ENCODE measurements around the gene SERPINA3.

SERPINA3 gene

GRCh38 chr14:94592457-94592856 lies 19.7 kb upstream of the SERPINA3 start:
- no peak for ATAC-seq (replicated peaks; ENCODE audit: extremely low read depth, poor library complexity, severe bottlenecking)
- H3K4me1 Mint-ChIP-seq, result no peaks in the 10 kb centered on the region
- H3K36me3 Mint-ChIP-seq (ENCODE audit: insufficient read depth), result peaks cover 2% of the 10 kb centered on the region
- DNase-seq (ENCODE audit: low spot score in 2 of 2), result no peak
- H3K27ac Mint-ChIP-seq (ENCODE audit: low read depth), result no peak overlapping the region
- peaks cover 6% of the 10 kb centered on the region for H3K9me3 Mint-ChIP-seq
- peaks cover 30% of the 10 kb centered on the region for H3K27me3 Mint-ChIP-seq
- H3K4me3 Mint-ChIP-seq, result no peak overlapping the region

GRCh38 chr14:94593376-94593748 lies 18.8 kb upstream of the SERPINA3 start:
- H3K27me3 Mint-ChIP-seq, result peaks cover 31% of the 10 kb centered on the region
- peaks cover 2% of the 10 kb centered on the region for H3K36me3 Mint-ChIP-seq (ENCODE audit: insufficient read depth)
- no peak for ATAC-seq (replicated peaks; ENCODE audit: extremely low read depth, poor library complexity, severe bottlenecking)
- DNase-seq (ENCODE audit: low spot score in 2 of 2), result no peak
- no peak overlapping the region for H3K4me3 Mint-ChIP-seq
- no peak overlapping the region for H3K27ac Mint-ChIP-seq (ENCODE audit: low read depth)
- peaks cover 6% of the 10 kb centered on the region for H3K9me3 Mint-ChIP-seq
- no peaks in the 10 kb centered on the region for H3K4me1 Mint-ChIP-seq

- no peak for ATAC-seq (replicated peaks; ENCODE audit: extremely low read depth, poor library complexity, severe bottlenecking)
- H3K27ac Mint-ChIP-seq (ENCODE audit: low read depth), result no peak overlapping the region
- peaks cover 2% of the 10 kb centered on the region for H3K36me3 Mint-ChIP-seq (ENCODE audit: insufficient read depth)
- peaks cover 6% of the 10 kb centered on the region for H3K9me3 Mint-ChIP-seq
- H3K4me3 Mint-ChIP-seq, result no peak overlapping the region
- no peaks in the 10 kb centered on the region for H3K4me1 Mint-ChIP-seq
- H3K27me3 Mint-ChIP-seq, result peaks cover 31% of the 10 kb centered on the region
- no peak for DNase-seq (ENCODE audit: low spot score in 2 of 2)
Measured at GRCh38 chr14:94593749-94594431, 18.3 kb upstream of the SERPINA3 start.

- no peak for DNase-seq (ENCODE audit: low spot score in 2 of 2)
- Mint-ChIP-seq H3K27me3 (peaks cover 31% of the 10 kb centered on the region), H3K4me1 (no peaks in the 10 kb centered on the region), H3K9me3 (peaks cover 6% of the 10 kb centered on the region), H3K36me3 (ENCODE audit: insufficient read depth) (peaks cover 2% of the 10 kb centered on the region), H3K4me3 (no peak overlapping the region), H3K27ac (ENCODE audit: low read depth) (no peak overlapping the region)
- no peak for ATAC-seq (replicated peaks; ENCODE audit: extremely low read depth, poor library complexity, severe bottlenecking)
Measured at GRCh38 chr14:94594441-94594840, 17.8 kb upstream of the SERPINA3 start.

- Mint-ChIP-seq H3K9me3 (peaks cover 6% of the 10 kb centered on the region), H3K36me3 (ENCODE audit: insufficient read depth) (peaks cover 2% of the 10 kb centered on the region)
Measured at GRCh38 chr14:94595912-94596311, 16.3 kb upstream of the SERPINA3 start.

DNA sequence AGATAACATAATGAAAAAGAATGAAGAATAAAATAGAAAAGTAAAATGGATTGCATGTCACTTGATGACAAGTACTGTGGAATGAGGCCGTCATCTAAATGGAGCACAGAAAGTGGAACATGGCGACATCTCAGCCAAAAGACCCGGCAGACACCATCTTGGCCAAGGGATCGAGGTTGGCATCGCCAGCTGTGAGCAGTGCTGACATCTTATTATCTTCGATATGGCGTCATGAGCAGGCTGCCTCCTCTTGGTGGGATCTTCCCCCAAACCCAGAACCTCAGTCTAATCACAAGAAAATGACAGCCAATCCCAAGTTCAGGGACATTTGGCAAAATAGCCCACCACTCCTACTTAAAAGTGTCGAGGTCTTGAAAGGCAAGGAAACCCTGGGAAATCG lies 15.8 kb upstream of the SERPINA3 start:
- Mint-ChIP-seq H3K9me3 (peaks cover 2% of the 10 kb centered on the region), H3K27me3 (peaks cover 41% of the 10 kb centered on the region), H3K27ac (ENCODE audit: low read depth) (no peak overlapping the region), H3K36me3 (ENCODE audit: insufficient read depth) (peaks cover 2% of the 10 kb centered on the region), H3K4me3 (no peak overlapping the region), H3K4me1 (no peaks in the 10 kb centered on the region)
- no peak for DNase-seq (ENCODE audit: low spot score in 2 of 2)
- ATAC-seq (replicated peaks; ENCODE audit: extremely low read depth, poor library complexity, severe bottlenecking), result no peak

More at GRCh38 chr14:94595912-94596311, 16.3 kb upstream of the SERPINA3 start:
- H3K27ac Mint-ChIP-seq (ENCODE audit: low read depth), result no peak overlapping the region
- peaks cover 36% of the 10 kb centered on the region for H3K27me3 Mint-ChIP-seq
- no peak overlapping the region for H3K4me3 Mint-ChIP-seq
- no peaks in the 10 kb centered on the region for H3K4me1 Mint-ChIP-seq
- DNase-seq (ENCODE audit: low spot score in 2 of 2), result no peak
- ATAC-seq (replicated peaks; ENCODE audit: extremely low read depth, poor library complexity, severe bottlenecking), result no peak

DNA sequence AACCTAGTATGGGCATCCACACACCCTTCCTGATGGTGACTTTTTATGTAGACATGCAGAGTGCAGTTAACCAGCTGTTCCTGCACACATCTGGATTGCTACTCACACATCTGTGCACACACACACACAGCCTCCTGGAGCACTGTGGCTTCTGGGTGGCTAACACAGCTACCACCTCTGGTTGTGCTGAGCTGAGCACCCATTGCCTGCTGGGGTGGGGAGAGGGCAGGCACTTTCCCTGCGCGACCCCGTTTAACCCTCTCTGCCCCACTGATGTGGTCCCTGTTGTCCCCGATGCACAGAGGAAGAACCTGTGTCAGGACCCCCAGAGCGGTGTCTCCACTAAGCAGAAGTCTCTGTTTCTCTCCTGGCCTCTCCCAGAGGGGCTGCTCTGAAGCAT lies 14.4 kb upstream of the SERPINA3 start:
- Mint-ChIP-seq H3K36me3 (ENCODE audit: insufficient read depth) (peaks cover 2% of the 10 kb centered on the region), H3K9me3 (no peaks in the 10 kb centered on the region), H3K4me1 (no peaks in the 10 kb centered on the region), H3K4me3 (no peak overlapping the region), H3K27ac (ENCODE audit: low read depth) (no peak overlapping the region), H3K27me3 (peaks cover 43% of the 10 kb centered on the region)
- ATAC-seq (replicated peaks; ENCODE audit: extremely low read depth, poor library complexity, severe bottlenecking) (no peak), DNase-seq (ENCODE audit: low spot score in 2 of 2) (no peak)

DNA sequence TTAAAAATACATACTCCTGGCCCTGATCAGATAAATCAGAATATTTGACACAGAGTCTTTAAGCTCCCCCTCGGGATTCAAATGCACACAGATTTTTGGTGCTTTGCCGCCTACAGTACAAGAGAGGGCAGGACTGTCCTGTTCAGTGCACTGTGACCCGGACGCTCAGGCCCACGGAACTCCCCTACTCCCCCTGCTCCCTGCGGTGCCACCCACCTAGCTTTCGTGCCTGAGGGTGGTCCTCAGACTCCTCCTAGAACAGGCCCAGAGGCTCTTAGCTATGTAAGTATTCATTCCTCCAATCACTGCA lies 13.7 kb upstream of the SERPINA3 start:
- ATAC-seq (replicated peaks; ENCODE audit: extremely low read depth, poor library complexity, severe bottlenecking), result no peak
- no peaks in the 10 kb centered on the region for H3K9me3 Mint-ChIP-seq

DNA sequence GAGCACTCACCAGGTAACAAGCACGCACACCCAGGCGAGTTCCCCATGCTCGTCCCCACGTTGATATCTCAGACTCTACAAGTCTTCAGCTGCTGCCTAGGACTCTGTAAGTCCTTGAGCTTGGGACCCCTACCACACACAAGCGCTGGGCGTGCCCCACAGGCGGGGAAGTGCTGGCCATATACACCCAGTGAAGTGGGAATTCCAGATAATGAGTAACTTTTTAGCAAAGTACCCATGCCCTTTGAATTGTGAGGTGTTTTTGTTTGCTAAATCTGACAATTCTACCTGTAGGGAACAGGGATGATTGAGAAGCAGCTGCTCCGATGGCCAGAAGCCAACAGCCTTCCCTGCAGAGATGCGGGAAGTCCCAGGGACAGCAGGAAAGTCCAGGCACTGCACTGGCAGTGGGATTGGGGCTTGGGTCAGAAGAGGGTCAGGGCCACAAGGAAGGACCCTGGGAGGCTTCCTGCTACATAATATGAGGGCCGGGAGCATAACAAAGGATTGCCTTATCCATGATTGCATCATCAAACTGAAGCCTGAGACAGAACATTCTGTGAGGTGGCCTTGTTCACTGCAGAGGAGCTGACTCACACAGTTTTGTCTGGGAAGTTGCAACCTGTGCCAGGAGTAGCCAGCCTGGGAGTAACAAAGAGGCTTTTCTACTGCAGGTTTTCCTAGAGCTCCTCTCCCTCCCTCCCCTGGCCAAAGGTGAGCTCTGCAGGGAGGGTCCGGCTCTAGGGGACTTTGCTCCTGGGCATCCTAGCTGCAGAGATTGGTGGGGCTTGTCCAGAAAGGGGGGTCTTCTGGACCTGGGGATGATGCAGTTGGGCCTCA lies 13.2 kb upstream of the SERPINA3 start:
- Mint-ChIP-seq H3K36me3 (ENCODE audit: insufficient read depth) (peaks cover 4% of the 10 kb centered on the region), H3K4me3 (no peak overlapping the region), H3K27me3 (peaks cover 43% of the 10 kb centered on the region), H3K9me3 (no peaks in the 10 kb centered on the region), H3K27ac (ENCODE audit: low read depth) (no peak overlapping the region), H3K4me1 (no peaks in the 10 kb centered on the region)
- DNase-seq (ENCODE audit: low spot score in 2 of 2) (no peak), ATAC-seq (replicated peaks; ENCODE audit: extremely low read depth, poor library complexity, severe bottlenecking) (no peak)

More for the DNA sequence above, 13.7 kb upstream of the SERPINA3 start:
- DNase-seq (ENCODE audit: low spot score in 2 of 2), result no peak
- Mint-ChIP-seq H3K27ac (ENCODE audit: low read depth) (no peak overlapping the region), H3K27me3 (peaks cover 43% of the 10 kb centered on the region), H3K4me3 (no peak overlapping the region), H3K36me3 (ENCODE audit: insufficient read depth) (peaks cover 4% of the 10 kb centered on the region), H3K4me1 (no peaks in the 10 kb centered on the region)

DNA sequence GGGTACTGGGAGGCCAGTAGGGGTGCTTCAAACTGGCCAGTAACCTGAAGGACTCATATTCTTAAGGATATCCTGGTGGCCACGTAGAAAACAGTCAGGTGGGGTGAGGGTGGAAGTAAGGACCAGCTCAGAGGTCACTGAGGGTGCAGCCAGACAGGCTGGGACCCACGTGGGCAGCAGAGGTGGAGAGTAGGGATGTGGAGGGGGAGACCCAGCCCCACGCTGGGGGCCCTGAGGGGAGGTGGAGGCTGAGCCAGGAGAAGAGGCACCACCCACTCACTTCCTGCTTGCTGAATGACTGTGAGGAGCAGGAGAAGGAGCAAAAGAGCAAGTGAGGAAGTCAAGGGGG lies 12.6 kb upstream of the SERPINA3 start:
- DNase-seq (ENCODE audit: low spot score in 2 of 2) (no peak), ATAC-seq (replicated peaks; ENCODE audit: extremely low read depth, poor library complexity, severe bottlenecking) (no peak)
- Mint-ChIP-seq H3K27ac (ENCODE audit: low read depth) (no peak overlapping the region), H3K9me3 (no peaks in the 10 kb centered on the region), H3K27me3 (peaks cover 41% of the 10 kb centered on the region), H3K4me3 (no peak overlapping the region), H3K36me3 (ENCODE audit: insufficient read depth) (peaks cover 4% of the 10 kb centered on the region), H3K4me1 (no peaks in the 10 kb centered on the region)

GRCh38 chr14:94600148-94600545 lies 12.0 kb upstream of the SERPINA3 start:
- DNase-seq (ENCODE audit: low spot score in 2 of 2) (no peak), ATAC-seq (replicated peaks; ENCODE audit: extremely low read depth, poor library complexity, severe bottlenecking) (no peak)
- Mint-ChIP-seq H3K27me3 (peaks cover 36% of the 10 kb centered on the region), H3K4me1 (no peaks in the 10 kb centered on the region), H3K27ac (ENCODE audit: low read depth) (no peak overlapping the region), H3K36me3 (ENCODE audit: insufficient read depth) (peaks cover 4% of the 10 kb centered on the region), H3K9me3 (no peaks in the 10 kb centered on the region), H3K4me3 (no peak overlapping the region)

- Mint-ChIP-seq H3K4me3 (no peak overlapping the region), H3K36me3 (ENCODE audit: insufficient read depth) (peaks cover 4% of the 10 kb centered on the region), H3K9me3 (no peaks in the 10 kb centered on the region), H3K4me1 (no peaks in the 10 kb centered on the region), H3K27me3 (peaks cover 19% of the 10 kb centered on the region), H3K27ac (ENCODE audit: low read depth) (no peak overlapping the region)
- ATAC-seq (replicated peaks; ENCODE audit: extremely low read depth, poor library complexity, severe bottlenecking) (no peak), DNase-seq (ENCODE audit: low spot score in 2 of 2) (no peak)
Measured at GRCh38 chr14:94601884-94602391, 10.3 kb upstream of the SERPINA3 start.

GRCh38 chr14:94602722-94603121 lies 9.5 kb upstream of the SERPINA3 start:
- Mint-ChIP-seq H3K27ac (ENCODE audit: low read depth) (no peak overlapping the region), H3K9me3 (no peaks in the 10 kb centered on the region), H3K4me3 (no peak overlapping the region), H3K36me3 (ENCODE audit: insufficient read depth) (peaks cover 4% of the 10 kb centered on the region), H3K4me1 (no peaks in the 10 kb centered on the region), H3K27me3 (peaks cover 21% of the 10 kb centered on the region)
- no peak for DNase-seq (ENCODE audit: low spot score in 2 of 2)
- no peak for ATAC-seq (replicated peaks; ENCODE audit: extremely low read depth, poor library complexity, severe bottlenecking)
